HG02588 (cell line): Measurements from ENCODE around the gene RAD1.
A peak's percentile ranks its signal among the peaks of the same experiment; 100 is the strongest.

Source experiments
- ATAC-seq: cut with Tn5 transposase; IDR thresholded peaks from one replicate; pipeline ENCODE4 v1.9.1; 2021; ENCODE audit warnings: mild to moderate bottlenecking, moderate library complexity; ENCODE audit not compliant: unreplicated experiment

Gene RAD1

GRCh38 chr5:34918025-34918424, 2.7 kb upstream of the RAD1 start:
- no peak for ATAC-seq

- ATAC-seq = no peak
These were observed 1.2 kb upstream of the RAD1 start for GRCh38 chr5:34916518-34916917.

- peak; percentile 7 for ATAC-seq
These were observed 520 bp upstream of the RAD1 start for GRCh38 chr5:34915856-34916192.

GRCh38 chr5:34914671-34915138, 599 bp downstream of the RAD1 start:
- peak; percentile 4 for ATAC-seq

- ATAC-seq = no peak
These were observed 2.2 kb downstream of the RAD1 start for GRCh38 chr5:34913072-34913471.

- ATAC-seq = no peak
These were observed 9.7 kb downstream of the RAD1 start for GRCh38 chr5:34905564-34905963.

- ATAC-seq = no peak
These were observed 12.0 kb downstream of the RAD1 start for GRCh38 chr5:34903260-34903659.

- no peak for ATAC-seq
These were observed 14.7 kb downstream of the RAD1 start for GRCh38 chr5:34900652-34901051.

GRCh38 chr5:34899066-34899465, 16.2 kb downstream of the RAD1 start:
- ATAC-seq = no peak

GRCh38 chr5:34898258-34898895, 16.9 kb downstream of the RAD1 start:
- ATAC-seq = no peak

- no peak for ATAC-seq
These were observed 17.7 kb downstream of the RAD1 start for GRCh38 chr5:34897646-34898045.

- ATAC-seq = no peak
These were observed 19.5 kb downstream of the RAD1 start for GRCh38 chr5:34895641-34896419.

- no peak for ATAC-seq
These were observed 20.6 kb downstream of the RAD1 start for GRCh38 chr5:34894716-34895115.

- ATAC-seq = no peak
These were observed 22.9 kb downstream of the RAD1 start for GRCh38 chr5:34892414-34892813.

GRCh38 chr5:34891981-34892380, 23.3 kb downstream of the RAD1 start:
- ATAC-seq = no peak

- no peak for ATAC-seq
These were observed 25.9 kb downstream of the RAD1 start for GRCh38 chr5:34889394-34889793.

GRCh38 chr5:34886392-34887119, 28.7 kb downstream of the RAD1 start:
- ATAC-seq = no peak

GRCh38 chr5:34881246-34881645, 34.1 kb downstream of the RAD1 start:
- no peak for ATAC-seq

- no peak for ATAC-seq
These were observed 39.0 kb downstream of the RAD1 start for GRCh38 chr5:34876275-34876674.

GRCh38 chr5:34870382-34870781, 44.9 kb downstream of the RAD1 start:
- no peak for ATAC-seq

- ATAC-seq = no peak
These were observed 46.0 kb downstream of the RAD1 start for GRCh38 chr5:34869256-34869655.

GRCh38 chr5:34868791-34869190, 46.5 kb downstream of the RAD1 start:
- no peak for ATAC-seq
